HEK293 (cell line): ENCODE data around the gene SLC16A5.
A peak's percentile ranks its signal among the peaks of the same experiment; 100 is the strongest.

ENCODE experiments used
- CTCF ChIA-PET: fragments of 350-600 bp; formaldehyde crosslinking; extraction: SDS; loops from one replicate; lab custom pipeline; 2021; ENCODE audit warnings: antibody characterized with exemption; lab: Yijun Ruan, JAX
- POLR2A ChIA-PET: fragments of 300-600 bp; formaldehyde crosslinking; extraction: SDS; loops from one replicate; lab custom pipeline; 2020; ENCODE audit warnings: antibody characterized with exemption, inconsistent platforms; lab: Yijun Ruan, JAX
- H3K27ac ChIP-seq: fragments of 200-500 bp; sonication (Bioruptor generic); 2 replicates; pipeline ENCODE4 v1.5.1; 2014; ENCODE audit warnings: low read depth, low read length, control low read depth, inconsistent platforms; ENCODE audit errors: extremely low read depth
- H3K36me3 ChIP-seq, 2 experiments: fragments of 200-500 bp in 1 of 2; sonication (Bioruptor generic) in 1 of 2; 1 replicate in 1 of 2; 2 replicates in 1 of 2; pipeline ENCODE4 v1.5.1; 2014 to 2017; ENCODE audit warnings: inconsistent platforms in 2 of 2, low read length in 2 of 2; ENCODE audit not compliant: control insufficient read depth in 2 of 2, insufficient read depth in 1 of 2
- H3K4me1 ChIP-seq: fragments of 200-500 bp; sonication (Bioruptor generic); 2 replicates; pipeline ENCODE4 v1.5.1; 2014; ENCODE audit warnings: mild to moderate bottlenecking, low read length, inconsistent platforms; ENCODE audit not compliant: control insufficient read depth, insufficient read depth
- H3K4me3 ChIP-seq: 2 replicates; pipeline ENCODE4 v1.5.1; 2011; ENCODE audit warnings: low read depth, mild to moderate bottlenecking, control low read depth, low read length, moderate library complexity
- H3K9me3 ChIP-seq: fragments of 200-500 bp; sonication (Bioruptor generic); 2 replicates; pipeline ENCODE4 v1.5.1; 2014; ENCODE audit warnings: low read depth, low read length, inconsistent platforms; ENCODE audit not compliant: control insufficient read depth, insufficient read depth
- BCL11A ChIP-seq: fragments of 450-650 bp; formaldehyde crosslinking; IDR thresholded peaks from 2 replicates; pipeline ENCODE4 v1.5.1; 2016; ENCODE audit warnings: low read depth, missing biosample characterization, missing genetic modification characterization
- IKZF3 ChIP-seq: fragments of 450-650 bp; IDR thresholded peaks from 2 replicates; pipeline ENCODE4 v1.5.0; 2018; ENCODE audit warnings: missing biosample characterization, mild to moderate bottlenecking, missing genetic modification characterization, moderate library complexity
- MZF1 ChIP-seq: fragments of 450-650 bp; formaldehyde crosslinking; IDR thresholded peaks from 2 replicates; pipeline ENCODE4 v1.5.1; 2017; ENCODE audit warnings: missing biosample characterization, missing genetic modification characterization, borderline replicate concordance
- OVOL3 ChIP-seq: fragments of 450-650 bp; formaldehyde crosslinking; IDR thresholded peaks from 2 replicates; pipeline ENCODE4 v1.5.1; 2016; ENCODE audit warnings: missing biosample characterization, missing genetic modification characterization
- SP2 ChIP-seq: fragments of 450-650 bp; formaldehyde crosslinking; IDR thresholded peaks from 2 replicates; pipeline ENCODE4 v1.5.1; 2016; ENCODE audit warnings: missing biosample characterization, missing genetic modification characterization
- ZBTB17 ChIP-seq: fragments of 450-650 bp; formaldehyde crosslinking; IDR thresholded peaks from 2 replicates; pipeline ENCODE4 v1.5.1; 2016; ENCODE audit warnings: missing biosample characterization, missing genetic modification characterization
- ZBTB7A ChIP-seq: fragments of 450-650 bp; formaldehyde crosslinking; IDR thresholded peaks from 2 replicates; pipeline ENCODE4 v1.5.1; 2016; ENCODE audit warnings: low read depth, missing biosample characterization, missing genetic modification characterization
- ZFP3 ChIP-seq: fragments of 450-650 bp; formaldehyde crosslinking; IDR thresholded peaks from 2 replicates; pipeline ENCODE4 v1.5.1; 2016; ENCODE audit warnings: low read depth, missing biosample characterization, missing genetic modification characterization
- ZNF121 ChIP-seq: fragments of 450-650 bp; formaldehyde crosslinking; IDR thresholded peaks from 2 replicates; pipeline ENCODE4 v1.5.1; 2016; ENCODE audit warnings: missing biosample characterization, missing genetic modification characterization
- ZNF132 ChIP-seq: fragments of 450-650 bp; formaldehyde crosslinking; IDR thresholded peaks from 2 replicates; pipeline ENCODE4 v1.5.1; 2017; ENCODE audit warnings: missing biosample characterization, missing genetic modification characterization, borderline replicate concordance
- ZNF146 ChIP-seq: fragments of 450-650 bp; formaldehyde crosslinking; IDR thresholded peaks from 2 replicates; pipeline ENCODE4 v1.5.1; 2016; ENCODE audit warnings: missing biosample characterization, missing genetic modification characterization
- ZNF24 ChIP-seq: fragments of 450-650 bp; formaldehyde crosslinking; IDR thresholded peaks from 2 replicates; pipeline ENCODE4 v1.5.1; 2016; ENCODE audit warnings: missing biosample characterization, missing genetic modification characterization
- ZNF391 ChIP-seq: fragments of 450-650 bp; formaldehyde crosslinking; IDR thresholded peaks from 2 replicates; pipeline ENCODE4 v1.5.1; 2016; ENCODE audit warnings: low read depth, missing biosample characterization, missing genetic modification characterization, borderline replicate concordance
- ZNF548 ChIP-seq: fragments of 450-650 bp; formaldehyde crosslinking; IDR thresholded peaks from 2 replicates; pipeline ENCODE4 v1.5.1; 2016; ENCODE audit warnings: missing biosample characterization, missing genetic modification characterization
- ZNF561 ChIP-seq: fragments of 450-650 bp; IDR thresholded peaks from 2 replicates; pipeline ENCODE4 v1.5.1; 2018; ENCODE audit warnings: missing biosample characterization, missing genetic modification characterization, borderline replicate concordance
- ZNF571 ChIP-seq: fragments of 450-650 bp; formaldehyde crosslinking; IDR thresholded peaks from 2 replicates; pipeline ENCODE4 v1.5.0; 2017; ENCODE audit warnings: missing biosample characterization, missing genetic modification characterization
- ZNF629 ChIP-seq: fragments of 450-650 bp; formaldehyde crosslinking; IDR thresholded peaks from 2 replicates; pipeline ENCODE4 v1.5.1; 2017; ENCODE audit warnings: missing biosample characterization, missing genetic modification characterization
- ZNF791 ChIP-seq: fragments of 450-650 bp; formaldehyde crosslinking; IDR thresholded peaks from 2 replicates; pipeline ENCODE4 v1.5.1; 2016; ENCODE audit warnings: missing biosample characterization, missing genetic modification characterization
- TF ChIP-seq, protein P1 (sequence below): fragments of 450-650 bp; formaldehyde crosslinking; optimal IDR thresholded peaks from 2 replicates; pipeline ENCODE3; 2016; ENCODE audit warnings: missing biosample characterization, mild to moderate bottlenecking, missing genetic modification characterization
- TF ChIP-seq, protein P2 (sequence below): fragments of 450-650 bp; formaldehyde crosslinking; IDR thresholded peaks from 2 replicates; pipeline ENCODE4 v1.5.1; 2017; ENCODE audit warnings: missing biosample characterization, mild to moderate bottlenecking, missing genetic modification characterization, moderate library complexity
- TF ChIP-seq, protein P3 (sequence below): fragments of 450-650 bp; IDR thresholded peaks from 2 replicates; pipeline ENCODE4 v1.5.1; 2018; ENCODE audit warnings: missing biosample characterization, mild to moderate bottlenecking, missing genetic modification characterization
- TF ChIP-seq, protein P4 (sequence below): fragments of 450-650 bp; formaldehyde crosslinking; IDR thresholded peaks from 2 replicates; pipeline ENCODE4 v1.5.1; 2016; ENCODE audit warnings: missing biosample characterization, missing genetic modification characterization
- TF ChIP-seq, protein P5 (sequence below): fragments of 450-650 bp; formaldehyde crosslinking; IDR thresholded peaks from 2 replicates; pipeline ENCODE4 v1.5.1; 2016; ENCODE audit warnings: missing biosample characterization, missing genetic modification characterization, borderline replicate concordance

Gene SLC16A5

DNA sequence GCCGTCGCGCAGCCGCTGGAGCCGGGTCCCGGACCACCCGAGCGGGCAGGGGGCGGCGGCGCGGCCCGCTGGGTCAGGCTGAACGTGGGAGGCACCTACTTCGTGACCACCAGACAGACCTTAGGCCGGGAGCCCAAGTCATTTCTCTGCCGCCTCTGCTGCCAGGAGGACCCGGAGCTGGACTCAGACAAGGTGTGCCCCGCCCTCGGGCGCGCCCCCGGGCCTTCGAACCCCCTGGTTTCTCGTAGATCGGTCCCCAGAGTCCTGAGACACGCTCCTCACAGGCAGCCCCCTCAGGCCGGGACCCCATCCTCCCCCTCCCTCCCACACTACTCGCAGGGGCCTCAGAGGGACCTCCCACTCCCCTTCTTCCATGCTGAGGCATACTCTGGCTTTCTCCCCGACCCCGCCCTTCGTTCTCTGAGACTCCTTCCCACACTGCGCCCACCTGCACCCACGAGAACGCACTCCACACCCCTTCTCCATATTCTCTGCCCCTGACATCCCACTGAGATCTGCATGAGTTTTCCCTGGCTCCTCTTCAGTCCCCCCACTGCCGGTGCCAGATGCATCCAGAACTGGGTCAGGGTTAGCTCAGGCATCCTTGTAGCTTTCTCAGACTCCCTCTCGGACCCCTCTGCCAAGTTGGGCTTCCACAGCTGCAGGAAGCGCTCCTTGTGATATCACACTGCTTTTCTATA, 40.2 kb upstream of the SLC16A5 start (continued):
- TF ChIP-seq, protein P1, sequence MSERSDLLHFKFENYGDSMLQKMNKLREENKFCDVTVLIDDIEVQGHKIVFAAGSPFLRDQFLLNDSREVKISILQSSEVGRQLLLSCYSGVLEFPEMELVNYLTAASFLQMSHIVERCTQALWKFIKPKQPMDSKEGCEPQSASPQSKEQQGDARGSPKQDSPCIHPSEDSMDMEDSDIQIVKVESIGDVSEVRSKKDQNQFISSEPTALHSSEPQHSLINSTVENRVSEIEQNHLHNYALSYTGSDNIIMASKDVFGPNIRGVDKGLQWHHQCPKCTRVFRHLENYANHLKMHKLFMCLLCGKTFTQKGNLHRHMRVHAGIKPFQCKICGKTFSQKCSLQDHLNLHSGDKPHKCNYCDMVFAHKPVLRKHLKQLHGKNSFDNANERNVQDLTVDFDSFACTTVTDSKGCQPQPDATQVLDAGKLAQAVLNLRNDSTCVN: no peak
- TF ChIP-seq IKZF3 (tag by site-specific recombination) (no peak), OVOL3 (tag by site-specific recombination) (no peak), SP2 (tag by site-specific recombination) (peak; percentile 46), ZNF561 (no peak), ZFP3 (no peak), ZBTB7A (tag by site-specific recombination) (0 out of 2 replicates have a peak, but pooled peaks have one; percentile 54), ZNF629 (tag by site-specific recombination) (no peak), ZNF24 (no peak), ZNF791 (no peak)
- TF ChIP-seq, protein P2, sequence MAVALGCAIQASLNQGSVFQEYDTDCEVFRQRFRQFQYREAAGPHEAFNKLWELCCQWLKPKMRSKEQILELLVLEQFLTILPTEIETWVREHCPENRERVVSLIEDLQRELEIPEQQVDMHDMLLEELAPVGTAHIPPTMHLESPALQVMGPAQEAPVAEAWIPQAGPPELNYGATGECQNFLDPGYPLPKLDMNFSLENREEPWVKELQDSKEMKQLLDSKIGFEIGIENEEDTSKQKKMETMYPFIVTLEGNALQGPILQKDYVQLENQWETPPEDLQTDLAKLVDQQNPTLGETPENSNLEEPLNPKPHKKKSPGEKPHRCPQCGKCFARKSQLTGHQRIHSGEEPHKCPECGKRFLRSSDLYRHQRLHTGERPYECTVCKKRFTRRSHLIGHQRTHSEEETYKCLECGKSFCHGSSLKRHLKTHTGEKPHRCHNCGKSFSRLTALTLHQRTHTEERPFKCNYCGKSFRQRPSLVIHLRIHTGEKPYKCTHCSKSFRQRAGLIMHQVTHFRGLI (tag by site-specific recombination): peak; percentile 59

DNA sequence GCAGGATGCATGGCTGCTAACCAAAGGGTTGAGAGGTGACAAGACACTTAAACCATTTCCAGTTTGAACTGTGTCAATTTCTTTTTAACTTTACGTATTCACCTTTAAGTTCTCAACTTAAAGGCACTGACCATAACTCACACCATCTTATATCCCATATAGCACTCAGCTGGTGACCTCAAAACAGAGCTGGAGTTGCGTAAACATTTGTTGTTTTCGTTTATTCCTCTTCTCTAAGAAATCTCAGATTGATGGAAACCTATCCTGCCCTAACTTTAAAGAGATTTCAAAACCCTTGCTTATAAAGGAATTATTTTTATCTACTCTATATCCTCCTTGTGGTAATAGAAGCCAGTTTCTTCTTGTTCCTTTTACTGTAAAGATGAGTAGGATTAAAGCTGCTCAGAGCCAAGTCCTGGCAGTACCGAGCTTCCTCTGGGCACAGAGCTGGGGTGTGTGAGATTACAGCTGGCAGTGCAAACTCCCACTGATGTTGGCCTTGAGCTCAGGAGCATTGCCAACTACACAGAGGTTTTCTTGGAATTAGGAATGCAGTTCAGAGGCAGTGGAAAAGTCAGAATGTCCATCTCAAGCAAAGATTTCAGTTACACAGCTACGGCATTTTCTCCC, 39.4 kb upstream of the SLC16A5 start:
- no peak for TF ChIP-seq MZF1 (tag by site-specific recombination)
- no peak for TF ChIP-seq ZNF132 (tag by site-specific recombination)
- TF ChIP-seq BCL11A (tag by site-specific recombination): no peak
- TF ChIP-seq ZNF571: no peak
- no peak for TF ChIP-seq ZNF548 (tag by site-specific recombination)
- TF ChIP-seq IKZF3 (tag by site-specific recombination): no peak
- Histone ChIP-seq H3K9me3 (no peaks in the 10 kb centered on the region), H3K4me1 (peaks cover 8% of the 10 kb centered on the region; the same call in 1 of the 2 replicates), H3K36me3 (peaks cover 32 to 40% of the 10 kb centered on the region in 2 experiments), H3K4me3 (peak overlapping the region; percentile 99), H3K27ac (no peak overlapping the region)
- ChIA-PET CTCF (interaction anchor here (0.6 to 3.4 kb wide), 10 partner anchors 8 to 1156 kb away, joined by 3 to 15 read pairs (median 3); no protein-coding TSS in a partner anchor), POLR2A (interaction anchor here (0.6 to 4.8 kb wide), 9 partner anchors 11 to 106 kb away, joined by 3 to 44 read pairs (median 4); partner anchors contain the start of genes JPT1 and MRPL58)

DNA sequence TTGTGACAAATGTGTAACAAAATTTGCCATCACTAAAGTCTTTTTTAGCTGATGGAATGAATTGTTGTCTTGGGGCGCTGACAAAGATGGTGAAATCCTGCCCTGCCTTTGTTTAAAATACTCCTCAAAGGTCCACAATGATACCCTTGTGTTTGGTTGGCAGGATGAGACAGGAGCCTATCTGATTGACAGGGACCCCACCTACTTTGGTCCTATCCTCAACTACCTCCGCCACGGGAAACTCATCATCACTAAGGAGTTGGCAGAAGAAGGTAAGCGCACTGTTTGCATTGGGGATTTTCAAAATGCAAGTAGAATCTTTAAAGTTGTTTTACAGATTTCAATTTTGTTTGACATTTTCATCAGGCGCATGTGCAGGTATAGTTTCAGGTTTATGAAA, 38.7 kb upstream of the SLC16A5 start:
- Histone ChIP-seq H3K9me3 (no peaks in the 10 kb centered on the region), H3K27ac (no peak overlapping the region), H3K4me1 (peaks cover 6% of the 10 kb centered on the region; the same call in 1 of the 2 replicates), H3K36me3 (peaks cover 39 to 47% of the 10 kb centered on the region in 2 experiments), H3K4me3 (no peak overlapping the region)
- CTCF ChIA-PET: interaction anchor here (0.6 to 3.4 kb wide), 10 partner anchors 8 to 1155 kb away, joined by 3 to 15 read pairs (median 5); no protein-coding TSS in a partner anchor
- POLR2A ChIA-PET: interaction anchor here (0.8 to 4.8 kb wide), 5 partner anchors 11 to 61 kb away, joined by 4 to 44 read pairs (median 4); partner anchors contain the start of gene MRPL58
- TF ChIP-seq, protein P3, sequence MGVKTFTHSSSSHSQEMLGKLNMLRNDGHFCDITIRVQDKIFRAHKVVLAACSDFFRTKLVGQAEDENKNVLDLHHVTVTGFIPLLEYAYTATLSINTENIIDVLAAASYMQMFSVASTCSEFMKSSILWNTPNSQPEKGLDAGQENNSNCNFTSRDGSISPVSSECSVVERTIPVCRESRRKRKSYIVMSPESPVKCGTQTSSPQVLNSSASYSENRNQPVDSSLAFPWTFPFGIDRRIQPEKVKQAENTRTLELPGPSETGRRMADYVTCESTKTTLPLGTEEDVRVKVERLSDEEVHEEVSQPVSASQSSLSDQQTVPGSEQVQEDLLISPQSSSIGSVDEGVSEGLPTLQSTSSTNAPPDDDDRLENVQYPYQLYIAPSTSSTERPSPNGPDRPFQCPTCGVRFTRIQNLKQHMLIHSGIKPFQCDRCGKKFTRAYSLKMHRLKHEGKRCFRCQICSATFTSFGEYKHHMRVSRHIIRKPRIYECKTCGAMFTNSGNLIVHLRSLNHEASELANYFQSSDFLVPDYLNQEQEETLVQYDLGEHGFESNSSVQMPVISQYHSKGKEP: no peak
- TF ChIP-seq ZNF146 (tag by site-specific recombination): no peak
- TF ChIP-seq, protein P4, sequence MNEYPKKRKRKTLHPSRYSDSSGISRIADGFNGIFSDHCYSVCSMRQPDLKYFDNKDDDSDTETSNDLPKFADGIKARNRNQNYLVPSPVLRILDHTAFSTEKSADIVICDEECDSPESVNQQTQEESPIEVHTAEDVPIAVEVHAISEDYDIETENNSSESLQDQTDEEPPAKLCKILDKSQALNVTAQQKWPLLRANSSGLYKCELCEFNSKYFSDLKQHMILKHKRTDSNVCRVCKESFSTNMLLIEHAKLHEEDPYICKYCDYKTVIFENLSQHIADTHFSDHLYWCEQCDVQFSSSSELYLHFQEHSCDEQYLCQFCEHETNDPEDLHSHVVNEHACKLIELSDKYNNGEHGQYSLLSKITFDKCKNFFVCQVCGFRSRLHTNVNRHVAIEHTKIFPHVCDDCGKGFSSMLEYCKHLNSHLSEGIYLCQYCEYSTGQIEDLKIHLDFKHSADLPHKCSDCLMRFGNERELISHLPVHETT (tag by site-specific recombination): no peak
- TF ChIP-seq, protein P5, sequence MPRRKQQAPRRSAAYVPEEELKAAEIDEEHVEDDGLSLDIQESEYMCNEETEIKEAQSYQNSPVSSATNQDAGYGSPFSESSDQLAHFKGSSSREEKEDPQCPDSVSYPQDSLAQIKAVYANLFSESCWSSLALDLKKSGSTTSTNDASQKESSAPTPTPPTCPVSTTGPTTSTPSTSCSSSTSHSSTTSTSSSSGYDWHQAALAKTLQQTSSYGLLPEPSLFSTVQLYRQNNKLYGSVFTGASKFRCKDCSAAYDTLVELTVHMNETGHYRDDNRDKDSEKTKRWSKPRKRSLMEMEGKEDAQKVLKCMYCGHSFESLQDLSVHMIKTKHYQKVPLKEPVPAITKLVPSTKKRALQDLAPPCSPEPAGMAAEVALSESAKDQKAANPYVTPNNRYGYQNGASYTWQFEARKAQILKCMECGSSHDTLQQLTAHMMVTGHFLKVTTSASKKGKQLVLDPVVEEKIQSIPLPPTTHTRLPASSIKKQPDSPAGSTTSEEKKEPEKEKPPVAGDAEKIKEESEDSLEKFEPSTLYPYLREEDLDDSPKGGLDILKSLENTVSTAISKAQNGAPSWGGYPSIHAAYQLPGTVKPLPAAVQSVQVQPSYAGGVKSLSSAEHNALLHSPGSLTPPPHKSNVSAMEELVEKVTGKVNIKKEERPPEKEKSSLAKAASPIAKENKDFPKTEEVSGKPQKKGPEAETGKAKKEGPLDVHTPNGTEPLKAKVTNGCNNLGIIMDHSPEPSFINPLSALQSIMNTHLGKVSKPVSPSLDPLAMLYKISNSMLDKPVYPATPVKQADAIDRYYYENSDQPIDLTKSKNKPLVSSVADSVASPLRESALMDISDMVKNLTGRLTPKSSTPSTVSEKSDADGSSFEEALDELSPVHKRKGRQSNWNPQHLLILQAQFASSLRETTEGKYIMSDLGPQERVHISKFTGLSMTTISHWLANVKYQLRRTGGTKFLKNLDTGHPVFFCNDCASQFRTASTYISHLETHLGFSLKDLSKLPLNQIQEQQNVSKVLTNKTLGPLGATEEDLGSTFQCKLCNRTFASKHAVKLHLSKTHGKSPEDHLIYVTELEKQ (tag by site-specific recombination): no peak
- no peak for TF ChIP-seq ZNF391 (tag by site-specific recombination)
- no peak for TF ChIP-seq ZBTB17
- TF ChIP-seq ZNF121: no peak
